ENCODE results near the gene POLR1A. TPM values are rescaled to one million over a fixed set of nuclear protein-coding genes. Genes with fewer than 3 reads are reported as not detected.

The POLR1A gene
- total RNA-seq, 1 donor from 2014 or later, result 61.6 TPM

- H3K27me3 Mint-ChIP-seq (ENCODE audit: low read depth), result no peaks in the 10 kb centered on the region
- no peak for DNase-seq (ENCODE audit: low spot score in 2 of 2, unreplicated experiment in 2 of 2)
- no peaks in the 10 kb centered on the region for H3K4me1 Mint-ChIP-seq
- no peak for TF ChIP-seq CTCF (IDR thresholded peaks at IDR 0.05; ENCODE audit: unreplicated experiment)
- no peaks in the 10 kb centered on the region for H3K9me3 Mint-ChIP-seq
- H3K27ac Mint-ChIP-seq, result no peak overlapping the region
- peaks cover 48% of the 10 kb centered on the region for H3K36me3 Mint-ChIP-seq
- no peak overlapping the region for H3K4me3 Mint-ChIP-seq
These were observed 50.4 kb downstream of the POLR1A start for GRCh38 chr2:86055314-86055713.

- Mint-ChIP-seq H3K27ac (no peak overlapping the region), H3K4me1 (no peaks in the 10 kb centered on the region)
These were observed 51.1 kb downstream of the POLR1A start for GRCh38 chr2:86054535-86055082.

GRCh38 chr2:86053166-86053565, 52.5 kb downstream of the POLR1A start:
- Mint-ChIP-seq H3K9me3 (no peaks in the 10 kb centered on the region), H3K27ac (no peak overlapping the region), H3K36me3 (peaks cover 49% of the 10 kb centered on the region), H3K27me3 (ENCODE audit: low read depth) (no peaks in the 10 kb centered on the region), H3K4me3 (no peak overlapping the region), H3K4me1 (no peaks in the 10 kb centered on the region)
- TF ChIP-seq CTCF (IDR thresholded peaks at IDR 0.05; ENCODE audit: unreplicated experiment), result no peak
- DNase-seq (ENCODE audit: low spot score in 2 of 2, unreplicated experiment in 2 of 2), result no peak

More at GRCh38 chr2:86054535-86055082, 51.1 kb downstream of the POLR1A start:
- no peak for TF ChIP-seq CTCF (IDR thresholded peaks at IDR 0.05; ENCODE audit: unreplicated experiment)
- H3K4me3 Mint-ChIP-seq, result no peak overlapping the region
- no peak for DNase-seq (ENCODE audit: low spot score in 2 of 2, unreplicated experiment in 2 of 2)
- peaks cover 47% of the 10 kb centered on the region for H3K36me3 Mint-ChIP-seq
- no peaks in the 10 kb centered on the region for H3K27me3 Mint-ChIP-seq (ENCODE audit: low read depth)
- no peaks in the 10 kb centered on the region for H3K9me3 Mint-ChIP-seq

- Mint-ChIP-seq H3K9me3 (no peaks in the 10 kb centered on the region), H3K27ac (no peak overlapping the region), H3K27me3 (ENCODE audit: low read depth) (no peaks in the 10 kb centered on the region), H3K4me3 (no peak overlapping the region), H3K36me3 (peaks cover 48% of the 10 kb centered on the region), H3K4me1 (no peaks in the 10 kb centered on the region)
- no peak for TF ChIP-seq CTCF (IDR thresholded peaks at IDR 0.05; ENCODE audit: unreplicated experiment)
- DNase-seq (ENCODE audit: low spot score in 2 of 2, unreplicated experiment in 2 of 2), result peak in 1 of 2 experiments; percentile 16
These were observed 53.0 kb downstream of the POLR1A start for GRCh38 chr2:86052676-86053075.

- Mint-ChIP-seq H3K36me3 (peaks cover 45% of the 10 kb centered on the region), H3K27me3 (ENCODE audit: low read depth) (no peaks in the 10 kb centered on the region), H3K9me3 (no peaks in the 10 kb centered on the region), H3K27ac (no peak overlapping the region), H3K4me1 (no peaks in the 10 kb centered on the region), H3K4me3 (no peak overlapping the region)
- TF ChIP-seq CTCF (IDR thresholded peaks at IDR 0.05; ENCODE audit: unreplicated experiment), result no peak
- DNase-seq (ENCODE audit: low spot score in 2 of 2, unreplicated experiment in 2 of 2), result peak in 1 of 2 experiments; percentile 21
These were observed 53.4 kb downstream of the POLR1A start for GRCh38 chr2:86052265-86052664.

- H3K4me3 Mint-ChIP-seq, result no peak overlapping the region
- no peaks in the 10 kb centered on the region for H3K4me1 Mint-ChIP-seq
- DNase-seq (ENCODE audit: low spot score in 2 of 2, unreplicated experiment in 2 of 2), result peak in 1 of 2 experiments; percentile 20
- peaks cover 46% of the 10 kb centered on the region for H3K36me3 Mint-ChIP-seq
- no peaks in the 10 kb centered on the region for H3K9me3 Mint-ChIP-seq
- no peak for TF ChIP-seq CTCF (IDR thresholded peaks at IDR 0.05; ENCODE audit: unreplicated experiment)
- H3K27me3 Mint-ChIP-seq (ENCODE audit: low read depth), result no peaks in the 10 kb centered on the region
- no peak overlapping the region for H3K27ac Mint-ChIP-seq
These were observed 55.4 kb downstream of the POLR1A start for GRCh38 chr2:86050301-86050700.

Data from mesothelial cell of epicardium (in vitro differentiated cells).